ENCODE results near the gene CXCL17. TPM values are rescaled to one million over a fixed set of nuclear protein-coding genes. Genes with fewer than 3 reads are reported as not detected.

Gene CXCL17
- total RNA-seq, 1 experiment from 2014 or later = not detected

- no peaks in the 10 kb centered on the region for H3K36me3 ChIP-seq
- DNase-seq = peak; percentile 33
- H3K27me3 ChIP-seq = no peaks in the 10 kb centered on the region
- H3K9me3 ChIP-seq = no peaks in the 10 kb centered on the region
- H3K4me3 ChIP-seq = no peak overlapping the region
Measured at GRCh38 chr19:42419309-42419708, 23.4 kb downstream of the CXCL17 start.

- Histone ChIP-seq H3K4me3 (no peak overlapping the region), H3K27me3 (no peaks in the 10 kb centered on the region), H3K9me3 (no peaks in the 10 kb centered on the region), H3K36me3 (no peaks in the 10 kb centered on the region)
- no peak for DNase-seq
Measured at GRCh38 chr19:42412661-42413076, 30.1 kb downstream of the CXCL17 start.

- no peak overlapping the region for H3K4me3 ChIP-seq
- no peaks in the 10 kb centered on the region for H3K27me3 ChIP-seq
- H3K9me3 ChIP-seq = no peaks in the 10 kb centered on the region
- no peaks in the 10 kb centered on the region for H3K36me3 ChIP-seq
- no peak for DNase-seq
Measured at GRCh38 chr19:42412227-42412626, 30.5 kb downstream of the CXCL17 start.

GRCh38 chr19:42411581-42412178 lies 31.1 kb downstream of the CXCL17 start:
- H3K36me3 ChIP-seq = no peaks in the 10 kb centered on the region
- no peaks in the 10 kb centered on the region for H3K9me3 ChIP-seq
- H3K4me3 ChIP-seq = no peak overlapping the region
- no peak for DNase-seq
- no peaks in the 10 kb centered on the region for H3K27me3 ChIP-seq

- Histone ChIP-seq H3K4me3 (no peak overlapping the region), H3K27me3 (no peaks in the 10 kb centered on the region), H3K9me3 (no peaks in the 10 kb centered on the region), H3K36me3 (no peaks in the 10 kb centered on the region)
- DNase-seq = no peak
Measured at GRCh38 chr19:42410371-42410770, 32.4 kb downstream of the CXCL17 start.

- DNase-seq = peak; percentile 31
- no peaks in the 10 kb centered on the region for H3K27me3 ChIP-seq
- H3K4me3 ChIP-seq = no peak overlapping the region
- H3K36me3 ChIP-seq = no peaks in the 10 kb centered on the region
- H3K9me3 ChIP-seq = no peaks in the 10 kb centered on the region
Measured at GRCh38 chr19:42409477-42409876, 33.3 kb downstream of the CXCL17 start.

GRCh38 chr19:42407816-42408175 lies 35.0 kb downstream of the CXCL17 start:
- DNase-seq = no peak
- no peaks in the 10 kb centered on the region for H3K9me3 ChIP-seq
- H3K36me3 ChIP-seq = no peaks in the 10 kb centered on the region
- no peaks in the 10 kb centered on the region for H3K27me3 ChIP-seq
- no peak overlapping the region for H3K4me3 ChIP-seq

- Histone ChIP-seq H3K27me3 (no peaks in the 10 kb centered on the region), H3K36me3 (no peaks in the 10 kb centered on the region), H3K4me3 (no peak overlapping the region), H3K9me3 (no peaks in the 10 kb centered on the region)
- no peak for DNase-seq
Measured at GRCh38 chr19:42407085-42407815, 35.5 kb downstream of the CXCL17 start.

- Histone ChIP-seq H3K4me3 (no peak overlapping the region), H3K36me3 (no peaks in the 10 kb centered on the region), H3K27me3 (no peaks in the 10 kb centered on the region), H3K9me3 (no peaks in the 10 kb centered on the region)
- DNase-seq = no peak
Measured at GRCh38 chr19:42406111-42406510, 36.6 kb downstream of the CXCL17 start.

GRCh38 chr19:42403586-42403985 lies 39.2 kb downstream of the CXCL17 start:
- no peaks in the 10 kb centered on the region for H3K9me3 ChIP-seq
- no peak for DNase-seq
- H3K4me3 ChIP-seq = no peak overlapping the region
- H3K36me3 ChIP-seq = no peaks in the 10 kb centered on the region
- H3K27me3 ChIP-seq = no peaks in the 10 kb centered on the region

- Histone ChIP-seq H3K36me3 (no peaks in the 10 kb centered on the region), H3K27me3 (no peaks in the 10 kb centered on the region), H3K9me3 (no peaks in the 10 kb centered on the region), H3K4me3 (no peak overlapping the region)
- DNase-seq = no peak
Measured at GRCh38 chr19:42402376-42403116, 40.2 kb downstream of the CXCL17 start.

GRCh38 chr19:42401365-42402303 lies 41.1 kb downstream of the CXCL17 start:
- Histone ChIP-seq H3K27me3 (no peaks in the 10 kb centered on the region), H3K36me3 (no peaks in the 10 kb centered on the region), H3K9me3 (no peaks in the 10 kb centered on the region), H3K4me3 (peak overlapping the region; percentile 36)
- DNase-seq = peak; percentile 63

GRCh38 chr19:42400404-42400803 lies 42.3 kb downstream of the CXCL17 start:
- no peak for DNase-seq
- Histone ChIP-seq H3K27me3 (no peaks in the 10 kb centered on the region), H3K4me3 (no peak overlapping the region), H3K9me3 (no peaks in the 10 kb centered on the region), H3K36me3 (no peaks in the 10 kb centered on the region)

- H3K27me3 ChIP-seq = no peaks in the 10 kb centered on the region
- no peaks in the 10 kb centered on the region for H3K9me3 ChIP-seq
- no peaks in the 10 kb centered on the region for H3K36me3 ChIP-seq
- H3K4me3 ChIP-seq = peak overlapping the region; percentile 73
- DNase-seq = peak; percentile 59
Measured at GRCh38 chr19:42397263-42398166, 45.2 kb downstream of the CXCL17 start.

- no peaks in the 10 kb centered on the region for H3K9me3 ChIP-seq
- peak; percentile 100 for DNase-seq
- H3K36me3 ChIP-seq = no peaks in the 10 kb centered on the region
- no peaks in the 10 kb centered on the region for H3K27me3 ChIP-seq
- H3K4me3 ChIP-seq = peak overlapping the region; percentile 73
Measured at GRCh38 chr19:42396381-42397262, 46.1 kb downstream of the CXCL17 start.
